NCI-H774 (cell line): ENCODE results near the gene SMIM1.
"Not testable (repeated sequence)": the region's sequence is repeated elsewhere in the genome, so short reads cannot be mapped to it uniquely, and the experiment has no call there.

Experiments
- DNase-seq: peaks from one replicate; lab custom pipeline; 2025; lab: John Stamatoyannopoulos, UW

Gene SMIM1

DNA sequence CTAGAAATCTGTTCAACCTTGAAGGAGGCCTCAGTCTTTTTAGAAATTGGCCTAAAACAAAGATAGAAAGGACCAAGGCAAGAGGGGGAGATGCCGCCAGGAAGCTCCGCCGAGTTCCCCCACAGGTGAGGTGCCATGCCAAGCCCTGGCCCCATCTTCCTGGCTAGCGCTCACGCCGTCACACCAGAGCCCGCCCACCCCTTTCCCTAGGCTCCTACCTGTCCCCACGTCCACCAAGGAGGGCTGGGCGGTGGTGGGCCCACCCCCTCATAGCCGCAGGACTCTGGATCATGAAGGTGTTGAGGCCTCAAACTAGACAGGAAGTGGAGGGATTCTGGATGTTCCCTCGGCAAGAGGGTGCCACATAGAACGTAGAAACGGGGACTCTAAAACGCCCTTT is 35.8 kb upstream of the SMIM1 start:
- no peak for DNase-seq

DNA sequence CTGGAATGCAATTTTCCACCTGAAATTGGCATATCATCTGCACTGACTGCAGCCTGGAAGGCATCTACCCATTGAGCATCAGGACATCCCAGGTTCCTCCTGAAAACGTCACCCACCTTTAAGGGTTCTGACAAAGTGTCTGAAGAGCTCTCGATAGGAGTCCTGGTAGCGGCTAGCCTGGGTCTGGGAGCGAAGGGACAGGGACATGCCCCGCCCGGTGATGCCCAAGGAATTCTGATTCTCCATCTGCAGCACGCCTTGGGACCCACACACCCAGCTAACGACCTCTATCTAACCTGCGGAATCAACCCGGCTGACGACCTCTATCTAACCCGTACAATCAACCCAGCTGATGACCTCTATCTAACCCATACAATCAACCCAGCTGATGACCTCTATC is 33.6 kb upstream of the SMIM1 start:
- no peak for DNase-seq

DNA sequence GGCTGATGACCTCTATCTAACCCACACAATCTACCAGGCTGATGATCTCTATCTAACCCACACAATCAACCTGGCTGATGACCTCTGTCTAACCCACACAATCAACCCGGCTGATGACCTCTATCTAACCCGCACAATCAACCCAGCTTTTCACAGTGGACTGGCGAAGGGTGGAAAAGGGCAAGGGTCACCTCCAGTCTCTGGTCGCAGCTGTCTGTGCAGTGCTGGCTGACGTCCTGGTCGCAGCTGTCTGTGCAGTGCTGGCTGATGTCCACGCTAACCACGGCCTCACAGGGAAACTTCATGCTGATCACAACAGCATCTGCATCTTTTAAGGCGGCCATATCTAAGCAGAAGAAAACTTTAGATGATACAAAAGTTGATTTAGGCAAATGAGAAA is 32.5 kb upstream of the SMIM1 start:
- DNase-seq = no peak

DNA sequence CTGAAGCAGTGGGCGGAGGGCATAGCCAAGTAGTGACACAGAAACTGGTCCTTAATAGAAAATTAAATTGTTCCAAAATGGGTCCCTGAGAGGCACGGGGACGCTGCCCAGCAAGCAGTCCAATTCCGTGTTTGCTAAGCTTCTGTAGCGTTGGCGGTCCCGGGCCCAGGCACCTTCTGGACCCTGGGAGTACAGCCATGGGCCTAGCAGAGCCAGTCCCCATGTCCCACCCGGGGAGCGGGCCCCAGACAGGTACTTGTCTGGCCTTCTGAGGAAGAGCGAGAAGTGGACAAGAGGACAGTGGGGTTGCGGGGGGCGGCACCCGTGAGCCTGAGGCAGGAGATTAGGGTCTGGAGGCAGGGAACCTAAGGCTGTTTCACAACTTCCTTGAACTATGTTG is 31.8 kb upstream of the SMIM1 start:
- no peak for DNase-seq

DNA sequence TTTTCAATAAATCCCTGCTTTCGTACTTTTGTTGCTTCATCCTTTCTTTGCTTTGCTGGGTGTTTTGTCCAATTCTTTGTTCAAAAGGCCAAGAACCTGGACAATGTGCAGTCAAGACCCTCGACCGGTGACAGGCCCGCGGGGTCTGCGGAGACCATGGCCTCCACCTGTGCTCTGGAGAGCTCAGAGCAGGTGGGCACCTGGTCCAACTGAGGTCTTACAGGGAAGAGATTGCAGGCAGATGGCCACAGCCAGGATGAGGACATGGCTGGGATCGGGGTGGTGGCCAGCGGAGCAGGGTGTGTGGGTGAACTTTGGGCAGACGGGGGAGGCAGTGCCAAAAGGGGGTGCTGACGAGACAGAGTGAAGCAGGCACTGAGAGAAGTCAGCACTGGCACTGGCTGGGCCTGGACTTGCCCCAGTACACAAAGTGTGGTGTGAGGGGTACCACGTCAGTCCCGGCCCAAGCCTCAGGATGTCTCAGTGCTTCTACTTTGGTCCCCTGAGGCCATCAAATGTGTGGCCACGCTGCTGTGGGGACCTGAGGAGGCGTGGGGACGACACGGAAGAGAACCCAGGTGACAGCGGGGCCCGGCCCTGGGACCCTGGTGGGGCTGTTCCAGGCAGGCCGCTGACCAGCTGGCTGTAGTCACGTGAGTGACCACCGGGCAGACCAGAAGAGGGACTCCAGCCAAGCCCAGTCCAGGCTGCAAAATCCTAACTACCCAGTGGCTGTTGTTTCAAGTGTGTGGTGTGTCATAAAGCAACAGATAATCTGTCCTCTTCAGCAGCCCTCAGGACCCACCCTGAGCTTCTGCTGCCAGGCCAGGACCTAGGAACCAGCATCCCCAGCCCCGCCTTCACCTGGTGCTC is 30.7 kb upstream of the SMIM1 start:
- no peak for DNase-seq

- no peak for DNase-seq
These were observed 29.9 kb upstream of the SMIM1 start for GRCh38 chr1:3742439-3743298.

GRCh38 chr1:3743421-3743820 is 29.1 kb upstream of the SMIM1 start:
- no peak for DNase-seq

DNA sequence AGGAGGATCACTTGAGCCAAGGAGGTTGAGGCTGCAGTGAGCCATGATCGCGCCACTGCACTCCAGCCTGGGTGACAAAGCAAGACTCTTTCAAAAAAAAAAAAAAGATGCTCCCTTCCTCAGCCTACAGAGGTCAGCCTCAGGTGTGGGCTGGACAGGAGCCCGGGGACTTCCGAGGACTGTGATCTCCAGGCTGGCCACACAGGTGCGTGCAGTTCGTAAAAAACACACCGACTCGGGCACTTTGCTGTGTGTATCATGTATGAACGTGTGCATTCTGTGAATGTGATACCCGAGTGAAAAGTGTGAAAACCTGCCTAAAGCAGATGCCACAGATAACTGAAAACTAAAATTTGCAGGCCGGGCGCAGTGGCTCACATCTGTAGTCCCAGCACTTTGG is 28.7 kb upstream of the SMIM1 start:
- no peak for DNase-seq

- DNase-seq = no peak
These were observed 27.9 kb upstream of the SMIM1 start for GRCh38 chr1:3744646-3745045.

- DNase-seq = no peak
These were observed 27.5 kb upstream of the SMIM1 start for GRCh38 chr1:3745071-3745470.

GRCh38 chr1:3745590-3746381 is 26.8 kb upstream of the SMIM1 start:
- no peak for DNase-seq

GRCh38 chr1:3746389-3746829 is 26.1 kb upstream of the SMIM1 start:
- no peak for DNase-seq

- peak; percentile 52 for DNase-seq
These were observed 25.6 kb upstream of the SMIM1 start for GRCh38 chr1:3746830-3747521.

DNA sequence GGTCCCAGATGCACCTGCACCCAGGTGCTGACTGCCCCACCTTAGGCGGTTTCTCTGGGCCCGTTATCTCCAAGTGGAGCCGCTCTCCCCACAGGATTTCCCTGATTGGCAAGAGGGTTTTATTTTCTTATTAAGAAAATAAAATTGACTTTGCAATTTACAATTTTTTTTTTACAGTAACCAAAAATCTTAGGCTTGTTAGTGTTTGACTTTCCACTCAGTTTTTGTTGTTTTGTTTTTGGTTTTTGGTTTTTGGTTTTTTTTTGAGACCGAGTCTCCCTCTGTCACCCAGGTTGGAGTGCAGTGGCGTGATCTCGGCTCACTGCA is 25.1 kb upstream of the SMIM1 start:
- DNase-seq = no peak

DNA sequence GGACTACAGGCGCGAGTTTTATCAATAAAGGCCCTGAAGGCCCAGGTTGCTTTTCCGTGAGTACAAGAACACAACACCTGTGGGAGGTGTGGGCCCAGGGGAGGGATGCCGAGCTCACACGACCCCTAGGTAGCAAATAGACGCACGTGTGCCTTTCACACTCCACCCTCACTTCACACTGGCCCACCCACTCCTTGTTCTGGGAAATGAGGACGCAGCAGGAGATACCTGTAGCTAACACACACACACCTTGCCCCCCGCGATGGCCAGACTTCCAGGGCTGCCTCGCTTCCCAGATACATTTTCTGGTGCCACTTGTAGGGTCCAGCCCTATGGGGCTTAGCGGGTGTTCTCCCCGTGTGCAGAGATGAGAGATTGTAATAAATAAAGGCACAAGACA is 24.6 kb upstream of the SMIM1 start:
- no peak for DNase-seq

- DNase-seq = not testable (repeated sequence)
These were observed 24.1 kb upstream of the SMIM1 start for GRCh38 chr1:3748316-3748900.

DNA sequence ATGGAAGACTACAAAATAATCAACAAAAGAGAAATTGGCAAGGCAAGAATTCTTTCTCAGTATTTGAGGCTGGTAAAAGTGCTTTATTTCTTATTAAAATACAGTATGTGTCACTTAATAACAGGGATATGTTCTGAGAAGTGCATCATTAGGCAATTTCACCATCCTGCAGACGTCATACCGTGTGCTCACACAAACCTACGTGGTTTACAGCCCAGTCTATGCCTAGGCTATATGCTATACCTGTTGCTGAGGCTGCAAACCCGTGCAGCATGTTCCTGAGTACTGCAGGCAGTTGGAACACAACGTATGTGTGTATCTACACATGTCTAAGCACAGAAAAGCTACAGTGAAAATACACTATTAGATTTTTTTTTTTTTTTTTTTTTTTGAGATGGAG is 23.0 kb upstream of the SMIM1 start:
- no peak for DNase-seq

GRCh38 chr1:3750741-3751140 is 21.8 kb upstream of the SMIM1 start:
- DNase-seq = no peak

DNA sequence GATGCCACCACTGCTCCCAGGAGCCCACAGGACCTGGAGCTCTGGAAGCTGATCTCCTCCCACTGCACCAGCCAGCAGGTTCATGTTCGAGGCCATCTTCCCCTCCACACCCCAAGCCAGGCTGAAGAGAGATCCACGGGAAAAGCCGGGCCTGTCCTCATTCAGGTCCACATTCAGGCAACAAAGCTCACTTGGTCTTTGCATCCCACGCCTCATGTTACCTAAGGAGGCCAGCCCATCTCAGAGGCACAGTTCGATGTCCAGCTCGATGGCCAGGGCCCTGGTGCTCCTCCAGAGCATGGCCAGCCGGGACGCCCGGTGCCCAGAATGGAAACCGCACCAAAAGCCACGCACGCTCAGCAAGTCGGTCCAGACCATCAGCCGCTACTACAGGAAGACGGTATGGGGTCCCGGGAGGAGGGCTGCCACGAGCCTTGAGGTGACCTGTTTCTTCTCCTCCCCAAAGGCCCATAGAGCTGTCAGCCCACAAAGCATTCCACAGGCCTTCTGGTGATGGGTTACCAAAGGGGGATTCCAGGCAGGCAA is 20.1 kb upstream of the SMIM1 start, which contains the start of gene CCDC27:
Gene CCDC27 (plus strand): TSS at position 51 of the 546 bp plus-strand sequence. CDS start 32 bp downstream, at position 83.
- DNase-seq = no peak

GRCh38 chr1:3753656-3754454 is 18.7 kb upstream of the SMIM1 start:
- no peak for DNase-seq
